Upper lobe of right lung (tissue), 1 donor: ENCODE measurements around the gene GPR137B. TPM values are rescaled to one million over a fixed set of nuclear protein-coding genes. Genes with fewer than 3 reads are reported as not detected.

Experiments used
- ATAC-seq: fragments of 200-7000 bp; cut with Tn5 transposase; one replicate; pipeline ENCODE4 v1.9.1; 2020; ENCODE audit warnings: mild to moderate bottlenecking, moderate library complexity
- DNase-seq: peaks from one replicate; pipeline ENCODE4 v3.0.0-alpha.2; 2020
- H3K27ac ChIP-seq: fragments of 200-600 bp; one replicate; pipeline ENCODE4 v1.8.0; 2022
- H3K27me3 ChIP-seq: fragments of 200-600 bp; one replicate; pipeline ENCODE4 v1.8.0; 2022; ENCODE audit warnings: mild to moderate bottlenecking
- H3K36me3 ChIP-seq: fragments of 200-600 bp; one replicate; pipeline ENCODE4 v1.8.0; 2022
- H3K4me1 ChIP-seq: fragments of 200-600 bp; one replicate; pipeline ENCODE4 v1.8.0; 2022
- H3K4me3 ChIP-seq: fragments of 200-600 bp; one replicate; pipeline ENCODE4 v1.8.0; 2022; ENCODE audit warnings: mild to moderate bottlenecking
- H3K9me3 ChIP-seq: fragments of 200-600 bp; one replicate; pipeline ENCODE4 v1.8.0; 2022
- CTCF ChIP-seq: fragments of 200-600 bp; IDR thresholded peaks from one replicate; pipeline ENCODE4 v1.8.0; 2022; ENCODE audit warnings: antibody characterized with exemption
- intact Hi-C: fragments of 100-400 bp; cut with DNase I; formaldehyde crosslinking; loops from one replicate; pipeline ENCODE4 v1.11.0; 2022
- total RNA-seq: library from RNA; stranded (reverse); fragmentation: NEBNext Ultra II Directional; extraction: Animal tissue kit (Norgen Biotek cat#: 25700); gene quantifications from one replicate; pipeline ENCODE4 v1.2.1, GENCODE V29; 2021
- donor health status: DM: no; HTN: yes; CAD: no; lungs with severe emphysema.

GPR137B gene
- total RNA-seq, 1 donor from 2014 or later, result 26.5 TPM

DNA sequence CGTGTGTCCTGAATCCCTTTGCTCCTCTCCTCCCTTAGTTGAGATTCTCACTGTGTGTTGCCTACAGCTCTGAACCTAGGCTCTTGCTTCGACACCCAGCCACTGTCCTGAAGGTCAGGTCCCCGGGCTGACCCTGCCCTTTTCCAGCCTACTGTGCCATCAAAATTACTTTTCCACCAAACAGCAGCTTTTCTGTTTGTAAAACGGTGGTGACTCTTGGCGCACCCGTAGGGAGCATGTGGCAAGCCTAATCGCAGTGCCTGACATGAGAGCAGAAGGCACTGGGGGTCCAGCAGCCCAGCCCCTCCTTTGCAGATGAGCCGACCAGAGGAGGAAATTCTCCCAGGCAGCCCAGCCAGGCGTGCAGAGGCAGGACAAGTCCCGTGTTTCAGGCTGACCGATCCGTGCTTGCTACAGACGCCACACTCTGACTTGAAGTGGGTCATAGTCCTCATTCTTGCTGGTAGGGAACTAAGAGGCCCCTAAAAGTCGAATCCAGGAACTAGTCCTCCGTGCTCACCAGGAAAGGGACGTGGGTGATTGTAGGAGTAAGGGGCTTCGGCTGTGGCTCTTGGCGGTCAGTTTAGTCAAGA is 6.8 kb downstream of the GPR137B start:
- intact Hi-C loops, result no loop called here
- Histone ChIP-seq H3K27ac (no peak overlapping the region), H3K36me3 (no peaks in the 10 kb centered on the region), H3K4me1 (peaks cover 4% of the 10 kb centered on the region), H3K27me3 (no peaks in the 10 kb centered on the region), H3K4me3 (no peak overlapping the region), H3K9me3 (no peaks in the 10 kb centered on the region)
- TF ChIP-seq CTCF, result no peak
- no peak for DNase-seq
- no peak for ATAC-seq

GRCh38 chr1:236149696-236150228 is 7.4 kb downstream of the GPR137B start:
- no peak for TF ChIP-seq CTCF
- H3K9me3 ChIP-seq, result no peaks in the 10 kb centered on the region
- no peaks in the 10 kb centered on the region for H3K27me3 ChIP-seq
- ATAC-seq (no peak), DNase-seq (no peak)
- no peak overlapping the region for H3K27ac ChIP-seq
- H3K36me3 ChIP-seq, result no peaks in the 10 kb centered on the region
- no peaks in the 10 kb centered on the region for H3K4me1 ChIP-seq
- no peak overlapping the region for H3K4me3 ChIP-seq
- intact Hi-C loops, result no loop called here

DNA sequence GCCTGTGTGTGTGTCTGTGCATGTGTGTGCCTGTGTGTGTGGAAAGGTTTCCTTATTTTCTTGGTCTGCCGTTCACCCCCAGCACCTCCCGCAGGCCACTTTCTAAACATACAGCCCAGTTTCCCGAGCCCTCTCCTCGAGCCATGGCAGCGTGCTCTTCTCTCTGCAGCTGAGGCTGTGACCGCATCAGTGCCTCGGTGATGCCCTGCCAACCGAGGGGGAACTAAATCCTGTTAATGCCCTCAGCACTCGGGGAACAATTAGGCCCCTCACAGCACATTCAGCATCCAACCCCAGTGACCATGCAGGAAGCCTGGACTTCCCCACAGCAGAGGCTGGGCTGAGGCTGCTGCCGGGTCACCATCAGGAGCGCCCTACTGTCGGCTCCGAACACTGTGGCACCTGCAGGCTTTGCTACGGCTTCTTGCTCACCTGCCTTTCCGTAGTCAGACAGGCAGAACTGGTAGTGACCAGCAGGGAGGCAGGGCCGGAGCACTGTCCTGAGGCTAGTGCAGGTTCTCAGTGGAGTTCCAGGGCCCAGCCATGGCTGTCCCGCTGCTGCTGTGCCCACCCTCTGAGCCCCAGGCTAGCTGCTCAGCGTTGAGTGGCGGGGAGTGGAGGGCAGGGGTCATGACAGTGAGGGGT is 8.1 kb downstream of the GPR137B start:
- H3K27me3 ChIP-seq, result no peaks in the 10 kb centered on the region
- no peaks in the 10 kb centered on the region for H3K9me3 ChIP-seq
- intact Hi-C loops, result no loop called here
- no peak overlapping the region for H3K27ac ChIP-seq
- DNase-seq (no peak), ATAC-seq (no peak)
- H3K36me3 ChIP-seq, result no peaks in the 10 kb centered on the region
- H3K4me1 ChIP-seq, result no peaks in the 10 kb centered on the region
- TF ChIP-seq CTCF, result no peak
- H3K4me3 ChIP-seq, result no peak overlapping the region

- no peaks in the 10 kb centered on the region for H3K4me1 ChIP-seq
- no peaks in the 10 kb centered on the region for H3K36me3 ChIP-seq
- ATAC-seq (no peak), DNase-seq (no peak)
- H3K9me3 ChIP-seq, result no peaks in the 10 kb centered on the region
- no peaks in the 10 kb centered on the region for H3K27me3 ChIP-seq
- H3K4me3 ChIP-seq, result no peak overlapping the region
- H3K27ac ChIP-seq, result no peak overlapping the region
- TF ChIP-seq CTCF, result no peak
- intact Hi-C loops, result no loop called here
Measured at GRCh38 chr1:236150986-236151385, 8.6 kb downstream of the GPR137B start.

GRCh38 chr1:236151739-236152424 is 9.5 kb downstream of the GPR137B start:
- TF ChIP-seq CTCF, result no peak
- ATAC-seq, result no peak
- Histone ChIP-seq H3K36me3 (no peaks in the 10 kb centered on the region), H3K9me3 (no peaks in the 10 kb centered on the region), H3K4me1 (no peaks in the 10 kb centered on the region), H3K4me3 (no peak overlapping the region), H3K27me3 (no peaks in the 10 kb centered on the region), H3K27ac (no peak overlapping the region)
- intact Hi-C loops, result no loop called here
- no peak for DNase-seq
